Activated CD4-positive, alpha-beta memory T cell treated with anti-CD3 and anti-CD28 coated beads, Interleukin-2, amount 10 ng/mL, durations not matched to agents 7 days and 5 days (primary cell): ENCODE data around the gene DAPK3. TPM values are rescaled to one million over a fixed set of nuclear protein-coding genes. Genes with fewer than 3 reads are reported as not detected.

Source experiments
- CTCF ChIA-PET: fragments of 350-600 bp; sonication (Branson Sonifier 250); formaldehyde crosslinking; loops from one replicate; lab custom pipeline; 2021; ENCODE audit warnings: antibody characterized with exemption, inconsistent platforms; lab: Charles Lee
- POLR2A ChIA-PET: fragments of 350-600 bp; sonication (Branson Sonifier 250); formaldehyde crosslinking; loops from one replicate; lab custom pipeline; 2021; ENCODE audit warnings: antibody characterized with exemption; lab: Charles Lee
- DNase-seq: peaks from one replicate; pipeline ENCODE4 v3.0.0-alpha.2; 2020
- H3K27ac Mint-ChIP-seq: one replicate; pipeline ENCODE4 v1.8.0; 2021; ENCODE audit warnings: mild to moderate bottlenecking, mixed read lengths
- H3K27me3 Mint-ChIP-seq: one replicate; pipeline ENCODE4 v1.8.0; 2021; ENCODE audit warnings: mixed read lengths
- H3K36me3 Mint-ChIP-seq: one replicate; pipeline ENCODE4 v1.8.0; 2021; ENCODE audit warnings: low read depth, mixed read lengths
- H3K4me1 Mint-ChIP-seq: one replicate; pipeline ENCODE4 v1.8.0; 2021; ENCODE audit warnings: mixed read lengths
- H3K4me3 Mint-ChIP-seq: one replicate; pipeline ENCODE4 v1.8.0; 2021; ENCODE audit warnings: mild to moderate bottlenecking, mixed read lengths
- H3K9me3 Mint-ChIP-seq: one replicate; pipeline ENCODE4 v1.8.0; 2021; ENCODE audit warnings: mixed read lengths
- total RNA-seq, 2 experiments: library from RNA; stranded (reverse); gene quantifications; one replicate each; pipeline ENCODE4 v1.2.3, GENCODE V29; 2021

Gene DAPK3
- total RNA-seq, result 10 to 100 TPM; 41.3 to 42.7 TPM

GRCh38 chr19:3970808-3971598 lies at the start of gene DAPK3:
TSS of gene DAPK3 (minus strand) at chr19:3971099. CDS start at chr19:3969735, 1,364 bp downstream.
- Mint-ChIP-seq H3K4me1 (peaks cover 30% of the 10 kb centered on the region), H3K9me3 (no peaks in the 10 kb centered on the region), H3K27me3 (no peaks in the 10 kb centered on the region), H3K4me3 (peak within 1 kb of the TSS; percentile 90), H3K36me3 (peaks cover 32% of the 10 kb centered on the region), H3K27ac (peak within 1 kb of the TSS; percentile 77)
- DNase-seq, result peak; percentile 94
- ChIA-PET CTCF (interaction anchor here (0.5 to 1.3 kb wide), 5 partner anchors 13 to 416 kb away, joined by 3 to 11 read pairs (median 3); partner anchors contain the start of gene EEF2), POLR2A (interaction anchor here (0.7 to 5.4 kb wide), 8 partner anchors 11 to 431 kb away, joined by 3 to 122 read pairs (median 4); partner anchors contain the start of genes CHAF1A, EEF2, MRPL54 and PIAS4)

- H3K27me3 Mint-ChIP-seq, result no peaks in the 10 kb centered on the region
- ChIA-PET CTCF (no interaction called here), POLR2A (interaction anchor here (0.6 kb wide), 1 partner anchor 333 kb away, joined by 3 read pairs; no protein-coding TSS in a partner anchor)
Measured at GRCh38 chr19:4019578-4019977, 48.7 kb upstream of the DAPK3 start.

GRCh38 chr19:4018775-4019504 lies 48.0 kb upstream of the DAPK3 start:
- Mint-ChIP-seq H3K4me1 (no peaks in the 10 kb centered on the region), H3K9me3 (peaks cover 3% of the 10 kb centered on the region), H3K27ac (no peak overlapping the region), H3K36me3 (peaks cover 16% of the 10 kb centered on the region), H3K4me3 (no peak overlapping the region), H3K27me3 (no peaks in the 10 kb centered on the region)
- ChIA-PET CTCF (no interaction called here), POLR2A (no interaction called here)
- DNase-seq, result no peak

More at GRCh38 chr19:4019578-4019977, 48.7 kb upstream of the DAPK3 start:
- no peak overlapping the region for H3K4me3 Mint-ChIP-seq
- H3K4me1 Mint-ChIP-seq, result no peaks in the 10 kb centered on the region
- no peak overlapping the region for H3K27ac Mint-ChIP-seq
- H3K9me3 Mint-ChIP-seq, result peaks cover 3% of the 10 kb centered on the region
- peaks cover 21% of the 10 kb centered on the region for H3K36me3 Mint-ChIP-seq
- DNase-seq, result no peak

GRCh38 chr19:4018140-4018613 lies 47.3 kb upstream of the DAPK3 start:
- Mint-ChIP-seq H3K27ac (no peak overlapping the region), H3K36me3 (peaks cover 12% of the 10 kb centered on the region), H3K4me3 (no peak overlapping the region), H3K9me3 (peaks cover 3% of the 10 kb centered on the region), H3K27me3 (no peaks in the 10 kb centered on the region), H3K4me1 (no peaks in the 10 kb centered on the region)
- ChIA-PET CTCF (no interaction called here), POLR2A (no interaction called here)
- no peak for DNase-seq

GRCh38 chr19:4016903-4017638 lies 46.2 kb upstream of the DAPK3 start:
- Mint-ChIP-seq H3K27ac (no peak overlapping the region), H3K9me3 (peaks cover 3% of the 10 kb centered on the region), H3K36me3 (peaks cover 18% of the 10 kb centered on the region), H3K27me3 (no peaks in the 10 kb centered on the region), H3K4me1 (peaks cover 2% of the 10 kb centered on the region), H3K4me3 (no peak overlapping the region)
- ChIA-PET CTCF (interaction anchor here (0.5 to 0.6 kb wide), 2 partner anchors 57 to 150 kb away, joined by 3 to 5 read pairs; no protein-coding TSS in a partner anchor), POLR2A (no interaction called here)
- DNase-seq, result no peak

- POLR2A ChIA-PET, result no interaction called here
- Mint-ChIP-seq H3K4me3 (no peak overlapping the region), H3K27me3 (no peaks in the 10 kb centered on the region), H3K9me3 (no peaks in the 10 kb centered on the region), H3K36me3 (peaks cover 15% of the 10 kb centered on the region), H3K27ac (no peak overlapping the region), H3K4me1 (peaks cover 2% of the 10 kb centered on the region)
- CTCF ChIA-PET, result interaction anchor here (0.5 kb wide), 1 partner anchor 58 kb away, joined by 5 read pairs; no protein-coding TSS in a partner anchor
- DNase-seq, result no peak
Measured at GRCh38 chr19:4016486-4016885, 45.6 kb upstream of the DAPK3 start.

GRCh38 chr19:4015705-4016402 lies 45.0 kb upstream of the DAPK3 start:
- Mint-ChIP-seq H3K4me1 (peaks cover 6% of the 10 kb centered on the region), H3K9me3 (no peaks in the 10 kb centered on the region), H3K27ac (no peak overlapping the region), H3K4me3 (no peak overlapping the region), H3K36me3 (peaks cover 15% of the 10 kb centered on the region), H3K27me3 (no peaks in the 10 kb centered on the region)
- CTCF ChIA-PET, result interaction anchor here (1.0 kb wide), 1 partner anchor 28 kb away, joined by 4 read pairs; no protein-coding TSS in a partner anchor
- POLR2A ChIA-PET, result no interaction called here
- no peak for DNase-seq

GRCh38 chr19:4014541-4015491 lies 43.9 kb upstream of the DAPK3 start:
- ChIA-PET POLR2A (no interaction called here), CTCF (interaction anchor here (1.0 kb wide), 1 partner anchor 26 kb away, joined by 4 read pairs; no protein-coding TSS in a partner anchor)
- no peak overlapping the region for H3K4me3 Mint-ChIP-seq
- peak; percentile 60 for DNase-seq
- H3K9me3 Mint-ChIP-seq, result no peaks in the 10 kb centered on the region
- no peaks in the 10 kb centered on the region for H3K27me3 Mint-ChIP-seq
- H3K36me3 Mint-ChIP-seq, result peaks cover 13% of the 10 kb centered on the region
- peaks cover 8% of the 10 kb centered on the region for H3K4me1 Mint-ChIP-seq
- H3K27ac Mint-ChIP-seq, result no peak overlapping the region

GRCh38 chr19:4013886-4014540 lies 43.1 kb upstream of the DAPK3 start:
- CTCF ChIA-PET, result no interaction called here

GRCh38 chr19:4012975-4013634 lies 42.2 kb upstream of the DAPK3 start:
- no peak for DNase-seq
- Mint-ChIP-seq H3K27ac (no peak overlapping the region), H3K9me3 (no peaks in the 10 kb centered on the region), H3K4me1 (peaks cover 23% of the 10 kb centered on the region), H3K4me3 (no peak overlapping the region), H3K36me3 (peaks cover 9% of the 10 kb centered on the region), H3K27me3 (no peaks in the 10 kb centered on the region)
- CTCF ChIA-PET, result interaction anchor here (1.3 kb wide), 1 partner anchor 25 kb away, joined by 3 read pairs; no protein-coding TSS in a partner anchor
- POLR2A ChIA-PET, result interaction anchor here (0.9 kb wide), 1 partner anchor 29 kb away, joined by 4 read pairs; no protein-coding TSS in a partner anchor

More at GRCh38 chr19:4013886-4014540, 43.1 kb upstream of the DAPK3 start:
- no peaks in the 10 kb centered on the region for H3K9me3 Mint-ChIP-seq
- no peak for DNase-seq
- H3K4me3 Mint-ChIP-seq, result no peak overlapping the region
- no peak overlapping the region for H3K27ac Mint-ChIP-seq
- H3K36me3 Mint-ChIP-seq, result peaks cover 13% of the 10 kb centered on the region
- no peaks in the 10 kb centered on the region for H3K27me3 Mint-ChIP-seq
- POLR2A ChIA-PET, result no interaction called here
- H3K4me1 Mint-ChIP-seq, result peaks cover 16% of the 10 kb centered on the region
